Right atrium auricular region (tissue), 2 donors: ENCODE data around the gene MAPKAPK2. TPM values are rescaled to one million over a fixed set of nuclear protein-coding genes. Genes with fewer than 3 reads are reported as not detected.
A peak's percentile ranks its signal among the peaks of the same experiment; 100 is the strongest.
"Not testable (repeated sequence)": the region's sequence is repeated elsewhere in the genome, so short reads cannot be mapped to it uniquely, and the experiment has no call there.

Experiments
- DNase-seq: peaks from one replicate; pipeline ENCODE4 v3.0.0-alpha.2; 2019; ENCODE audit warnings: low spot score
- H3K27ac ChIP-seq, 2 donors: fragments of 200-600 bp; sonication (generic); 1 replicate in 1 of 2; 2 replicates in 1 of 2; pipeline ENCODE4 v1.5.1; 2016 to 2019
- H3K27me3 ChIP-seq, 2 donors: fragments of 200-600 bp; sonication (generic); one replicate each; pipeline versions ENCODE4 v1.5.1 to v1.6.0; 2017 to 2019
- H3K36me3 ChIP-seq: fragments of 200-600 bp; sonication (generic); one replicate; pipeline ENCODE4 v1.5.1; 2016
- H3K4me1 ChIP-seq, 2 donors: fragments of 200-600 bp; sonication (generic); one replicate each; pipeline versions ENCODE4 v1.5.1 to v1.6.0; 2017 to 2019
- H3K4me3 ChIP-seq, 2 donors: fragments of 200-600 bp; sonication (generic); 1 replicate in 1 of 2; 2 replicates in 1 of 2; pipeline ENCODE4 v1.5.1; 2017 to 2019; ENCODE audit warnings: mild to moderate bottlenecking in 1 of 2, moderate library complexity in 1 of 2
- H3K9me3 ChIP-seq, 2 donors: fragments of 200-600 bp; sonication (generic); one replicate each; pipeline ENCODE4 v1.5.1; 2019
- total RNA-seq, 2 donors: library from RNA; depleted of rRNA; stranded (reverse); fragments of >200 nt; gene quantifications; one replicate each; pipeline ENCODE4 v1.1.0, GENCODE V29; 2016
- TF ChIP-seq, protein P1 (sequence below), 2 donors: fragments of 200-600 bp; sonication (generic); IDR thresholded peaks; one replicate each; pipeline ENCODE4 v1.5.1; 2019; ENCODE audit warnings: antibody characterized with exemption in 2 of 2

Gene MAPKAPK2
- total RNA-seq: 100 to 1,000 TPM; 136 to 158 TPM

DNA sequence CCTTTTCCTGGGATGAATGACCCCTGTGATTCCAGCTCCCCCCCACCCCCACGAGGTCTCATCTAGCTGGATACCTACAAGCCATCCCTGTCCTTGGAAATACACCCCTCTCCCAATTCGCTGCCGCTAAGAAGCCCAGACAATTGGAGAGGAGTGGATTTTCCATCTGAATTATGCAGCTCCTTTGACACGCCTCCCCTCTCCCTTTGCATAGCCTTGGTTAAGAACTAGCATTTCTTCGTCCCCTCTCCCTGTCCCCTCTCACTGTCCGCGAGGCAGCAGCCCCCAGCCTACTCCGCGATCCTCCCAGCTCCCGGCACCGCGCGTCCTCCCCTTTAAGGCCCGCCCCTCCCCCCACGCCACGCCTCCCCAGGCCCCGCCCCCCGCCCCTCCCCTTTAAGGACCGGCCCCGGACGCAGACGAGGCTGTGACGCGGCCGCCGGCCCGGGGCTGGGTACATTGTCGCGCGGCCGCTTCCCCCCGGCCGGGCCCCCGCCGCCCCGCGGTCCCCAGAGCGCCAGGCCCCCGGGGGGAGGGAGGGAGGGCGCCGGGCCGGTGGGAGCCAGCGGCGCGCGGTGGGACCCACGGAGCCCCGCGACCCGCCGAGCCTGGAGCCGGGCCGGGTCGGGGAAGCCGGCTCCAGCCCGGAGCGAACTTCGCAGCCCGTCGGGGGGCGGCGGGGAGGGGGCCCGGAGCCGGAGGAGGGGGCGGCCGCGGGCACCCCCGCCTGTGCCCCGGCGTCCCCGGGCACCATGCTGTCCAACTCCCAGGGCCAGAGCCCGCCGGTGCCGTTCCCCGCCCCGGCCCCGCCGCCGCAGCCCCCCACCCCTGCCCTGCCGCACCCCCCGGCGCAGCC lies at the start of gene MAPKAPK2:
Gene MAPKAPK2 (plus strand): TSS at position 428 of the 856 bp plus-strand sequence. CDS start 325 bp downstream, at position 753.
- Histone ChIP-seq H3K27ac (peak within 1 kb of the TSS; percentile 97 to 98), H3K36me3 (no peaks in the 10 kb centered on the region), H3K9me3 (no peaks in the 10 kb centered on the region), H3K4me3 (peak within 1 kb of the TSS; percentile 80 to 96), H3K4me1 (peaks cover 0 to 43% of the 10 kb centered on the region in 2 donors), H3K27me3 (no peaks in the 10 kb centered on the region)
- TF ChIP-seq, protein P1, sequence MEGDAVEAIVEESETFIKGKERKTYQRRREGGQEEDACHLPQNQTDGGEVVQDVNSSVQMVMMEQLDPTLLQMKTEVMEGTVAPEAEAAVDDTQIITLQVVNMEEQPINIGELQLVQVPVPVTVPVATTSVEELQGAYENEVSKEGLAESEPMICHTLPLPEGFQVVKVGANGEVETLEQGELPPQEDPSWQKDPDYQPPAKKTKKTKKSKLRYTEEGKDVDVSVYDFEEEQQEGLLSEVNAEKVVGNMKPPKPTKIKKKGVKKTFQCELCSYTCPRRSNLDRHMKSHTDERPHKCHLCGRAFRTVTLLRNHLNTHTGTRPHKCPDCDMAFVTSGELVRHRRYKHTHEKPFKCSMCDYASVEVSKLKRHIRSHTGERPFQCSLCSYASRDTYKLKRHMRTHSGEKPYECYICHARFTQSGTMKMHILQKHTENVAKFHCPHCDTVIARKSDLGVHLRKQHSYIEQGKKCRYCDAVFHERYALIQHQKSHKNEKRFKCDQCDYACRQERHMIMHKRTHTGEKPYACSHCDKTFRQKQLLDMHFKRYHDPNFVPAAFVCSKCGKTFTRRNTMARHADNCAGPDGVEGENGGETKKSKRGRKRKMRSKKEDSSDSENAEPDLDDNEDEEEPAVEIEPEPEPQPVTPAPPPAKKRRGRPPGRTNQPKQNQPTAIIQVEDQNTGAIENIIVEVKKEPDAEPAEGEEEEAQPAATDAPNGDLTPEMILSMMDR (IDR thresholded peaks at IDR 0.05): no peak
- peak; percentile 81 for DNase-seq

DNA sequence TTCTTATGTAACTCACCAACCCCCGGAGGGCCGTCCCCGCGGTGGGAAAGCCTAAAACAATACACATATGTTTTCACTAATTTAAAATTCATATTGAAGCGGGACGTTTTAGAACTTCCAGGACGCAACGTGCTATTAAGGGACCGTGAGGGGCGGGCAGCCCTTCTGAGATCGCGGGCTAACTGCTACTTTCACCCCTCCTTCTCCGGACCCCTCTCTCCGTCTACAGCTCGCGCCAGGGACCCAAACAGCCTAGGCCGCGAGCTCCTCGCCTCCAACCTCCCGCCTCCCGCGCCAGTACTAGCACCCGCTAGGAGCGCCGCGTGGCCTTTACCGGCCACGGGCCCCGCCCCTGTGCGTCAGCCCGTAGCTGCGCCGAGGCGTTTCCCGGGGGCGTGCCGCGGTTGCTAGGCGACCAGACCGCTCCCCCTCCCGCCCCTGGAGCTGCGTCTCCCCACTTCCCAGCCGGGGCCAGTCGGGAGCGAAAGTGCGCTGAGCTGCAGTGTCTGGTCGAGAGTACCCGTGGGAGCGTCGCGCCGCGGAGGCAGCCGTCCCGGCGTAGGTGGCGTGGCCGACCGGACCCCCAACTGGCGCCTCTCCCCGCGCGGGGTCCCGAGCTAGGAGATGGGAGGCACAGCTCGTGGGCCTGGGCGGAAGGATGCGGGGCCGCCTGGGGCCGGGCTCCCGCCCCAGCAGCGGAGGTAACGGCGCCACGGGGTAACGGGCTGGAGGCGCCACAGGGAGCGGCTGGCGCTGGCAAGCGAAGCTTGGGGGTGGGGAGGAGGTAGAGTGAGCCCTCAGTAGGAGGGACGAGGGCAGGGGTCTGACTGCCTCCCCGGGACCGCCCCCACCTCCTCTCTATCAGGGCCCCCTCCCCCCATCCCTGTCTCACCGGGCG lies 49.4 kb upstream of the MAPKAPK2 start, which contains the start of gene DYRK3:
Gene DYRK3 (plus strand): TSS at position 457 of the 898 bp plus-strand sequence. CDS start 168 bp downstream, at position 625.
- peak; percentile 94 for DNase-seq
- Histone ChIP-seq H3K4me1 (peaks cover 0 to 26% of the 10 kb centered on the region in 2 donors), H3K36me3 (no peaks in the 10 kb centered on the region), H3K9me3 (no peaks in the 10 kb centered on the region), H3K27ac (peak within 1 kb of the TSS; percentile 95 to 97), H3K27me3 (no peaks in the 10 kb centered on the region), H3K4me3 (peak within 1 kb of the TSS; percentile 82 to 90)
- TF ChIP-seq, protein P1 (IDR thresholded peaks at IDR 0.05): peak in 1 of 2 donors; percentile 10

DNA sequence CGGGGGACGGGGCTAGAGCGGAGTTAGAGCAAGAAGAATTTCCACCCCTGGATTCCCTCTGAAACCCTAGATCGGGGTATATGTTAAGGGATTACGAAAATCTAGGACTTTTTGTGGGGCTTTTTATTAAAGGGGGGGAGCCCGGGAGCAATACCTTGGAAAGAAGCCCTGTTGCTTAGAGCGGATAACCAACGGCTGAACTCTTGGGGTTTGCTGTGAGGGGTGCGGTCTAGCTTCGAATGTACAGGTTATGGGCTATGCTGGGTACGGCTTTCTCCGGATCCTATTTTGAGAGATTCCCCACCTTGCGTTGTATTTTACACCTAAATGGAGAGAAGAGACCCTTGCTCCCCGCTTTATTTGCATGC lies 48.7 kb upstream of the MAPKAPK2 start:
- DNase-seq: no peak
- peak overlapping the region; percentile 95 to 97 for H3K27ac ChIP-seq
- TF ChIP-seq, protein P1 (IDR thresholded peaks at IDR 0.05): no peak
- H3K4me3 ChIP-seq: peak overlapping the region; percentile 82 to 90
- H3K27me3 ChIP-seq: no peaks in the 10 kb centered on the region
- no peaks in the 10 kb centered on the region for H3K9me3 ChIP-seq
- H3K4me1 ChIP-seq: peaks cover 0 to 26% of the 10 kb centered on the region in 2 donors
- peaks cover 3% of the 10 kb centered on the region for H3K36me3 ChIP-seq

DNA sequence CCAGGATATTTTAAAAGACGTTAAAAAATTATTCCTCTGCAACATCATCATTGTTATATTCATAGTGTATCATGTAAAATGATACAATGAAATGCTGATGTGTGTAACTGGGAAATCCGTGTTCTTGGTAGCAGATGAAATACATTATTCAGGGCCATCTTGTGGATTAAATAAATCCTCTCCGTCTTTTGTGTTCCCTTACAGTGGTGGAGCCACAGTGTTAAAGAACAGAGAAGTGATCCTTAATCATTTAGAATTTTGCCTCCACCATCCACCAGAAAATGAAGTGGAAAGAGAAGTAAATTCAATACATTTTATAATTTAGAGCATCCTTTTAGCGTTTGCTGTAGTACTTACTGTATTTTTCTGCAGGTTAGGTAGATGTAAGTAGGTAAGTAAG lies 48.0 kb upstream of the MAPKAPK2 start:
- Histone ChIP-seq H3K9me3 (no peaks in the 10 kb centered on the region), H3K36me3 (peaks cover 7% of the 10 kb centered on the region), H3K4me1 (peaks cover 0 to 26% of the 10 kb centered on the region in 2 donors), H3K27ac (peak overlapping the region; percentile 95 to 97), H3K27me3 (no peaks in the 10 kb centered on the region), H3K4me3 (no peak overlapping the region)
- DNase-seq: no peak
- TF ChIP-seq, protein P1 (IDR thresholded peaks at IDR 0.05): no peak

DNA sequence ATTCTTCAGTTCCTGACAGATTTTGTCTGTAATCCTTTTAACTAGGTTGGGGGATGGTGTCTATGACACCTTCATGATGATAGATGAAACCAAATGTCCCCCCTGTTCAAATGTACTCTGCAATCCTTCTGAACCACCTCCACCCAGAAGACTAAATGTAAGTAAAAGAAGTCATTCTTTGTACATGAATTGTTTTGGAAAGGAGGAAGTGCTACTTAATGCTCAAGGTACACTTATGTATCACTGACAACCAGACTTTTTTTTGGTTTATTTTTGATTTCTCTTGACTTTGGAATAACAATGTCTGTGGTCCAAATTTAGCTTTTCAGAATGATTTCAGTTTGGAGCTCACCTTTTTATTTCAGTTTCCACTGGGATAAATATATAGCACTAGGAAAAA lies 47.1 kb upstream of the MAPKAPK2 start:
- Histone ChIP-seq H3K9me3 (no peaks in the 10 kb centered on the region), H3K4me1 (peaks cover 0 to 26% of the 10 kb centered on the region in 2 donors), H3K27me3 (no peaks in the 10 kb centered on the region), H3K27ac (peak overlapping the region; percentile 95 to 97), H3K36me3 (peaks cover 7% of the 10 kb centered on the region), H3K4me3 (no peak overlapping the region)
- TF ChIP-seq, protein P1 (IDR thresholded peaks at IDR 0.05): no peak
- DNase-seq: no peak

DNA sequence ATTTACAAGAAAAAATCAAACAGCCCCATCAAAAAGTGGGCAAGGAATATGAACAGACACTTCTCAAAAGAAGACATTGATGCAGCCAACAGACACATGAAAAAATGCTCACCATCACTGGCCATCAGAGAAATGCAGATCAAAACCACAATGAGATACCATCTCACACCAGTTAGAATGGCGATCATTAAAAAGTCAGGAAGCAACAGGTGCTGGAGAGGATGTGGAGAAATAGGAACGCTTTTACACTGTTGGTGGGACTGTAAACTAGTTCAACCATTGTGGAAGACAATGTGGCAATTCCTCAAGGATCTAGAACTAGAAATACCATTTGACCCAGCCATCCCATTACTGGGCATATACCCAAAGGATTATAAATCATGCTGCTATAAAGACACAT lies 42.6 kb upstream of the MAPKAPK2 start:
- H3K27me3 ChIP-seq, H3K4me1 ChIP-seq, H3K9me3 ChIP-seq, H3K4me3 ChIP-seq, H3K27ac ChIP-seq, DNase-seq: not testable (repeated sequence)
- H3K36me3 ChIP-seq: peaks cover 12% of the 10 kb centered on the region
